Frontal cortex (tissue), 4 donors: Measurements from ENCODE around the gene SLC35F5. TPM values are rescaled to one million over a fixed set of nuclear protein-coding genes. Genes with fewer than 3 reads are reported as not detected.
"Not testable (repeated sequence)": the region's sequence is repeated elsewhere in the genome, so short reads cannot be mapped to it uniquely, and the experiment has no call there.

Experiments used
- DNase-seq, 2 donors: peaks; one replicate each; pipeline ENCODE4 v3.0.0; 2012; ENCODE audit warnings: low spot score in 2 of 2
- FAIRE-seq: peaks from 2 replicates; lab custom pipeline; 2012; peaks lifted over from hg19 to GRCh38; lab: Jason Lieb, UNC
- total RNA-seq: library from RNA; depleted of rRNA; stranded (reverse); fragments of >200 nt; gene quantifications from one replicate; pipeline ENCODE4 v1.2.3, GENCODE V29; 2014
- donor health status: control.
- donor health status: control.
- donor health status: control.

SLC35F5 gene
- total RNA-seq, 1 donor from 2014 or later = 132 TPM

GRCh38 chr2:113700186-113700841 is 56.1 kb downstream of the SLC35F5 start:
- DNase-seq (peak in 1 of 2 donors; percentile 19), FAIRE-seq (no peak)

- FAIRE-seq (no peak), DNase-seq (no peak)
These were observed 57.5 kb downstream of the SLC35F5 start for GRCh38 chr2:113698892-113699447.

- not testable (repeated sequence) for FAIRE-seq, DNase-seq
These were observed 58.2 kb downstream of the SLC35F5 start for GRCh38 chr2:113698251-113698650.

- DNase-seq (no peak), FAIRE-seq (no peak)
These were observed 58.9 kb downstream of the SLC35F5 start for GRCh38 chr2:113697516-113697915.

- DNase-seq (no peak), FAIRE-seq (no peak)
These were observed 62.0 kb downstream of the SLC35F5 start for GRCh38 chr2:113694438-113694837.

- DNase-seq = no peak
- no peak for FAIRE-seq
These were observed 63.6 kb downstream of the SLC35F5 start for GRCh38 chr2:113692698-113693428.

GRCh38 chr2:113690871-113691270 is 65.6 kb downstream of the SLC35F5 start:
- not testable (repeated sequence) for DNase-seq, FAIRE-seq

GRCh38 chr2:113686537-113686936 is 69.9 kb downstream of the SLC35F5 start:
- no peak for FAIRE-seq
- no peak for DNase-seq

GRCh38 chr2:113685471-113685870 is 71.0 kb downstream of the SLC35F5 start:
- FAIRE-seq (no peak), DNase-seq (no peak)

- DNase-seq (no peak), FAIRE-seq (no peak)
These were observed 77.0 kb downstream of the SLC35F5 start for GRCh38 chr2:113679457-113679856.

GRCh38 chr2:113677330-113677729 is 79.1 kb downstream of the SLC35F5 start:
- DNase-seq (no peak), FAIRE-seq (no peak)

- FAIRE-seq = no peak
- no peak for DNase-seq
These were observed 79.7 kb downstream of the SLC35F5 start for GRCh38 chr2:113676623-113677266.

- no peak for FAIRE-seq
These were observed 80.6 kb downstream of the SLC35F5 start for GRCh38 chr2:113675875-113676274.

GRCh38 chr2:113672326-113672932 is 84.0 kb downstream of the SLC35F5 start:
- no peak for FAIRE-seq
- DNase-seq = no peak

More at GRCh38 chr2:113675875-113676274, 80.6 kb downstream of the SLC35F5 start:
- no peak for DNase-seq

GRCh38 chr2:113669013-113669412 is 87.4 kb downstream of the SLC35F5 start:
- FAIRE-seq, DNase-seq: not testable (repeated sequence)

- DNase-seq, FAIRE-seq: not testable (repeated sequence)
These were observed 91.5 kb downstream of the SLC35F5 start for GRCh38 chr2:113664761-113665533.

GRCh38 chr2:113663285-113664060 is 93.0 kb downstream of the SLC35F5 start:
- not testable (repeated sequence) for FAIRE-seq, DNase-seq
